AG04450 (cell line): ENCODE data around the gene TRAIP. TPM values are rescaled to one million over a fixed set of nuclear protein-coding genes. Genes with fewer than 3 reads are reported as not detected.
A peak's percentile ranks its signal among the peaks of the same experiment; 100 is the strongest.
"Not testable (repeated sequence)": the region's sequence is repeated elsewhere in the genome, so short reads cannot be mapped to it uniquely, and the experiment has no call there.

ENCODE experiments used
- CTCF ChIA-PET: fragments of 300-600, 350-600 bp; formaldehyde crosslinking; extraction: SDS; loops from one replicate; lab custom pipeline; 2022; ENCODE audit warnings: antibody characterized with exemption, inconsistent platforms; lab: Charles Lee
- POLR2A ChIA-PET: fragments of 350-600 bp; formaldehyde crosslinking; extraction: SDS; loops from one replicate; lab custom pipeline; 2021; ENCODE audit warnings: antibody characterized with exemption, inconsistent platforms; lab: Yijun Ruan, JAX
- DNase-seq: peaks from one replicate; pipeline ENCODE4 v3.0.0-alpha.2; 2011; ENCODE audit warnings: low read depth, low spot score
- H3K27ac ChIP-seq: one replicate; pipeline ENCODE4 v1.5.1; 2012; ENCODE audit warnings: low read depth, low read length, control low read depth
- H3K27me3 ChIP-seq: one replicate; pipeline ENCODE4 v1.6.0; 2012; ENCODE audit warnings: low read length; ENCODE audit not compliant: control insufficient read depth, insufficient read depth
- H3K4me3 ChIP-seq: 2 replicates; pipeline ENCODE4 v1.5.1; 2011; ENCODE audit warnings: mild to moderate bottlenecking, low read depth, low read length, control low read depth
- H3K9me3 ChIP-seq: 2 replicates; pipeline ENCODE4 v1.5.1; 2012; ENCODE audit warnings: low read length; ENCODE audit not compliant: control insufficient read depth, insufficient read depth
- CTCF ChIP-seq: IDR thresholded peaks from 2 replicates; pipeline ENCODE4 v1.5.1; 2011; ENCODE audit warnings: low read depth, low read length, control low read depth, inconsistent platforms
- polyA minus RNA-seq: library from RNA; depleted of rRNA, polyadenylated mRNA; stranded (reverse); fragments of >200 nt; gene quantifications from 2 replicates; pipeline ENCODE4 v1.2.3, GENCODE V29; 2011; rRNA and poly(A)+ RNA removed
- polyA plus RNA-seq: library from polyadenylated mRNA; depleted of rRNA; stranded (reverse); fragments of >200 nt; gene quantifications from 2 replicates; pipeline ENCODE4 v1.2.3, GENCODE V29; 2011; rRNA removed

Gene TRAIP
- polyA plus RNA-seq (1.7 and 2.3 TPM in 2 replicates), polyA minus RNA-seq (2.1 and 3.2 TPM in 2 replicates)

GRCh38 chr3:49856181-49857005 is at the start of gene TRAIP:
Gene TRAIP, minus strand, starts transcription at chr3:49856564. Its CDS starts 111 bp downstream, at chr3:49856453.
- peak; percentile 65 for DNase-seq
- TF ChIP-seq CTCF: no peak
- H3K4me3 ChIP-seq: peak within 1 kb of the TSS; percentile 83
- H3K27me3 ChIP-seq: peaks cover 3% of the 10 kb centered on the region
- POLR2A ChIA-PET: no interaction called here
- H3K9me3 ChIP-seq: no peaks in the 10 kb centered on the region
- CTCF ChIA-PET: interaction anchor here (0.9 kb wide), 1 partner anchor 54 kb away, joined by 3 read pairs; no protein-coding TSS in a partner anchor
- H3K27ac ChIP-seq: peak within 1 kb of the TSS; percentile 11

- DNase-seq, H3K27ac ChIP-seq, H3K27me3 ChIP-seq, CTCF ChIA-PET, H3K4me3 ChIP-seq, POLR2A ChIA-PET, H3K9me3 ChIP-seq: not testable (repeated sequence)
Observed at GRCh38 chr3:49904448-49904847, 48.1 kb upstream of the TRAIP start.

GRCh38 chr3:49903451-49904424 is 47.4 kb upstream of the TRAIP start, which contains the start of gene MST1R:
Gene MST1R, minus strand, starts transcription at chr3:49903873. Its CDS starts 264 bp downstream, at chr3:49903609.
- ChIA-PET POLR2A (no interaction called here), CTCF (interaction anchor here (0.6 kb wide), 1 partner anchor 65 kb away, joined by 3 read pairs; no protein-coding TSS in a partner anchor)
- no peaks in the 10 kb centered on the region; the same call in 1 of the 2 replicates for H3K9me3 ChIP-seq
- DNase-seq: no peak
- no peaks in the 10 kb centered on the region for H3K27me3 ChIP-seq
- no peak for TF ChIP-seq CTCF
- no peak within 1 kb of the TSS for H3K27ac ChIP-seq
- peak within 1 kb of the TSS; percentile 29 for H3K4me3 ChIP-seq

GRCh38 chr3:49902511-49903345 is 46.4 kb upstream of the TRAIP start:
- no peak for DNase-seq
- Histone ChIP-seq H3K4me3 (no peak overlapping the region), H3K27me3 (no peaks in the 10 kb centered on the region), H3K27ac (no peak overlapping the region), H3K9me3 (no peaks in the 10 kb centered on the region; the same call in 1 of the 2 replicates)
- TF ChIP-seq CTCF: no peak
- ChIA-PET CTCF (interaction anchor here (0.7 to 1.5 kb wide), 3 partner anchors 11 to 67 kb away, joined by 3 to 4 read pairs (median 3); no protein-coding TSS in a partner anchor), POLR2A (interaction anchor here (1.1 kb wide), 1 partner anchor 45 kb away, joined by 6 read pairs; no protein-coding TSS in a partner anchor)
